Stomach (tissue), 4 donors: Measurements from ENCODE around the gene MMS19.
"Not testable (repeated sequence)": the region's sequence is repeated elsewhere in the genome, so short reads cannot be mapped to it uniquely, and the experiment has no call there.

ENCODE experiments used
- POLR2A ChIP-seq, 4 donors: fragments of 450-650 bp; IDR thresholded peaks; one replicate each; pipeline ENCODE4 v1.6.1; 2016; ENCODE audit warnings: antibody characterized with exemption in 4 of 4, control low read depth in 2 of 4, mild to moderate bottlenecking in 1 of 4, moderate library complexity in 1 of 4
- POLR2AphosphoS5 ChIP-seq, 3 donors: sonication (generic); formaldehyde crosslinking; IDR thresholded peaks; one replicate each; pipeline ENCODE4 v1.6.1; 2016; ENCODE audit warnings: antibody characterized with exemption in 3 of 3
- TF ChIP-seq, protein P1 (sequence below), 7 experiments: fragments of 450-650 bp in 4 of 7; fragments of 200-600 bp in 3 of 7; sonication (generic) in 3 of 7; IDR thresholded peaks; one replicate each; pipeline ENCODE4 v1.5.1; 2016 to 2019; ENCODE audit warnings: antibody characterized with exemption in 7 of 7, control low read depth in 2 of 7, mild to moderate bottlenecking in 1 of 7

DNA sequence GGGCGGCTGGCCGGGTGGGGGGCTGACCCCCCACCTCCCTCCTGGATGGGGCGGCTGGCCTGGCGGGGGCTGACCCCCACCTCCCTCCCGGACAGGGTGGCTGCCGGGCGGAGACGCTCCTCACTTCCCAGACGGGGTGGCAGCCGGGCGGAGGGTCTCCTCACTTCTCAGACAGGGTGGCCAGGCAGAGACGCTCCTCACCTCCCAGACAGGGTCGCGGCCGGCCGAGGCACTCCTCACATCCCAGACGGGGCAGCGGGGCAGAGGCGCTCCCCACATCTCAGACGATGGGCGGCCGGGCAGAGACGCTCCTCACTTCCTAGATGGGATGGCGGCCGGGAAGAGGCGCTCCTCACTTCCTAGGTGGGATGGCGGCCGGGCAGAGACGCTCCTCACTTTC is 30.7 kb upstream of the MMS19 start:
- TF ChIP-seq POLR2A, POLR2AphosphoS5 (IDR thresholded peaks at IDR 0.05): not testable (repeated sequence)
- TF ChIP-seq, protein P1, sequence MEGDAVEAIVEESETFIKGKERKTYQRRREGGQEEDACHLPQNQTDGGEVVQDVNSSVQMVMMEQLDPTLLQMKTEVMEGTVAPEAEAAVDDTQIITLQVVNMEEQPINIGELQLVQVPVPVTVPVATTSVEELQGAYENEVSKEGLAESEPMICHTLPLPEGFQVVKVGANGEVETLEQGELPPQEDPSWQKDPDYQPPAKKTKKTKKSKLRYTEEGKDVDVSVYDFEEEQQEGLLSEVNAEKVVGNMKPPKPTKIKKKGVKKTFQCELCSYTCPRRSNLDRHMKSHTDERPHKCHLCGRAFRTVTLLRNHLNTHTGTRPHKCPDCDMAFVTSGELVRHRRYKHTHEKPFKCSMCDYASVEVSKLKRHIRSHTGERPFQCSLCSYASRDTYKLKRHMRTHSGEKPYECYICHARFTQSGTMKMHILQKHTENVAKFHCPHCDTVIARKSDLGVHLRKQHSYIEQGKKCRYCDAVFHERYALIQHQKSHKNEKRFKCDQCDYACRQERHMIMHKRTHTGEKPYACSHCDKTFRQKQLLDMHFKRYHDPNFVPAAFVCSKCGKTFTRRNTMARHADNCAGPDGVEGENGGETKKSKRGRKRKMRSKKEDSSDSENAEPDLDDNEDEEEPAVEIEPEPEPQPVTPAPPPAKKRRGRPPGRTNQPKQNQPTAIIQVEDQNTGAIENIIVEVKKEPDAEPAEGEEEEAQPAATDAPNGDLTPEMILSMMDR (IDR thresholded peaks at IDR 0.05): not testable (repeated sequence)
